ENCODE results near the gene MYO9B. TPM values are rescaled to one million over a fixed set of nuclear protein-coding genes. Genes with fewer than 3 reads are reported as not detected.

The MYO9B gene
- total and polyA plus RNA-seq, 9 of the 15 experiments (the other 6 are each of a cell fraction or from before 2014, with no cell fraction given): 2.4 to 77.6 (median 23.0) TPM

DNA sequence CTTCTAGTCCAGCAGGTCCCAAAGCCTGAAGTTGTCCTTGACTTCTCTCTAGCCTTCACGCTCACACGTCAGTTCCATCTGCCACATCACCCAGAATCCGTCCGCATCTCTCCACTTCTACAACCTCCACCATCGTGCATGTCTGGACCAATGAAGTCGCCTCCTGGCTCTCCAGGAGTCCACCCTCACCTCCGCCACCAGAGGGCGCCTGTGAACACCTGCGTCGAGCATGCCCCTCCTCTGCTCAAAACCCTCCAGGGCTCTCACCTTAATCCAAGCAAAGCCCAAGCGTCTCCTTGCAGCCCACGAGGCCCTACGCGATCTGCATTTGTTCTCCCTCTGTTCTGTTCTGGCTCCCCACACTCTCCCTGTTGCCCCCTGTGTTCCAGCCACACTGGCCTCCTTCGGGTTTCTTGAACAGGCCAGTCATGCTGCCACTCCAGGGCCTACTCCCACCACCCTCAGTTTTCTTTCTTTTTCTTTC is 185.3 kb downstream of the MYO9B start (continued):
- TF ChIP-seq, protein P1, sequence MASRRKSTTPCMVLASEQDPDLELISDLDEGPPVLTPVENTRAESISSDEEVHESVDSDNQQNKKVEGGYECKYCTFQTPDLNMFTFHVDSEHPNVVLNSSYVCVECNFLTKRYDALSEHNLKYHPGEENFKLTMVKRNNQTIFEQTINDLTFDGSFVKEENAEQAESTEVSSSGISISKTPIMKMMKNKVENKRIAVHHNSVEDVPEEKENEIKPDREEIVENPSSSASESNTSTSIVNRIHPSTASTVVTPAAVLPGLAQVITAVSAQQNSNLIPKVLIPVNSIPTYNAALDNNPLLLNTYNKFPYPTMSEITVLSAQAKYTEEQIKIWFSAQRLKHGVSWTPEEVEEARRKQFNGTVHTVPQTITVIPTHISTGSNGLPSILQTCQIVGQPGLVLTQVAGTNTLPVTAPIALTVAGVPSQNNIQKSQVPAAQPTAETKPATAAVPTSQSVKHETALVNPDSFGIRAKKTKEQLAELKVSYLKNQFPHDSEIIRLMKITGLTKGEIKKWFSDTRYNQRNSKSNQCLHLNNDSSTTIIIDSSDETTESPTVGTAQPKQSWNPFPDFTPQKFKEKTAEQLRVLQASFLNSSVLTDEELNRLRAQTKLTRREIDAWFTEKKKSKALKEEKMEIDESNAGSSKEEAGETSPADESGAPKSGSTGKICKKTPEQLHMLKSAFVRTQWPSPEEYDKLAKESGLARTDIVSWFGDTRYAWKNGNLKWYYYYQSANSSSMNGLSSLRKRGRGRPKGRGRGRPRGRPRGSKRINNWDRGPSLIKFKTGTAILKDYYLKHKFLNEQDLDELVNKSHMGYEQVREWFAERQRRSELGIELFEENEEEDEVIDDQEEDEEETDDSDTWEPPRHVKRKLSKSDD (conservative IDR thresholded peaks at IDR 0.05; ENCODE audit: low read length): no peak
- TF ChIP-seq STAT5A (IDR thresholded peaks at IDR 0.05; ENCODE audit: borderline replicate concordance, low read length): no peak
- TF ChIP-seq PHF8 (IDR thresholded peaks at IDR 0.05; ENCODE audit: borderline replicate concordance, low read length): peak; percentile 41; the same call in 1 of the 2 replicates
- 0 out of 2 replicates have a peak, but pooled peaks have one; percentile 11 for TF ChIP-seq ARID2 (IDR thresholded peaks at IDR 0.05)
- TF ChIP-seq DPF2 (IDR thresholded peaks at IDR 0.05): 0 out of 2 replicates have a peak, but pooled peaks have one; percentile 22
- TF ChIP-seq, protein P2, sequence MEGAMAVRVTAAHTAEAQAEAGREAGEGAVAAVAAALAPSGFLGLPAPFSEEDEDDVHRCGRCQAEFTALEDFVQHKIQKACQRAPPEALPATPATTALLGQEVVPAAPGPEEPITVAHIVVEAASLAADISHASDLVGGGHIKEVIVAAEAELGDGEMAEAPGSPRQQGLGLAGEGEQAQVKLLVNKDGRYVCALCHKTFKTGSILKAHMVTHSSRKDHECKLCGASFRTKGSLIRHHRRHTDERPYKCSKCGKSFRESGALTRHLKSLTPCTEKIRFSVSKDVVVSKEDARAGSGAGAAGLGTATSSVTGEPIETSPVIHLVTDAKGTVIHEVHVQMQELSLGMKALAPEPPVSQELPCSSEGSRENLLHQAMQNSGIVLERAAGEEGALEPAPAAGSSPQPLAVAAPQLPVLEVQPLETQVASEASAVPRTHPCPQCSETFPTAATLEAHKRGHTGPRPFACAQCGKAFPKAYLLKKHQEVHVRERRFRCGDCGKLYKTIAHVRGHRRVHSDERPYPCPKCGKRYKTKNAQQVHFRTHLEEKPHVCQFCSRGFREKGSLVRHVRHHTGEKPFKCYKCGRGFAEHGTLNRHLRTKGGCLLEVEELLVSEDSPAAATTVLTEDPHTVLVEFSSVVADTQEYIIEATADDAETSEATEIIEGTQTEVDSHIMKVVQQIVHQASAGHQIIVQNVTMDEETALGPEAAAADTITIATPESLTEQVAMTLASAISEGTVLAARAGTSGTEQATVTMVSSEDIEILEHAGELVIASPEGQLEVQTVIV (CRISPR knock-in tag; IDR thresholded peaks at IDR 0.05; ENCODE audit: borderline replicate concordance): no peak
- no peak for TF ChIP-seq CEBPB (tag; IDR thresholded peaks at IDR 0.05)
- 0 out of 2 replicates have a peak, but pooled peaks have one; percentile 70 for TF ChIP-seq KLF16 (IDR thresholded peaks at IDR 0.05)
- TF ChIP-seq, protein P3, sequence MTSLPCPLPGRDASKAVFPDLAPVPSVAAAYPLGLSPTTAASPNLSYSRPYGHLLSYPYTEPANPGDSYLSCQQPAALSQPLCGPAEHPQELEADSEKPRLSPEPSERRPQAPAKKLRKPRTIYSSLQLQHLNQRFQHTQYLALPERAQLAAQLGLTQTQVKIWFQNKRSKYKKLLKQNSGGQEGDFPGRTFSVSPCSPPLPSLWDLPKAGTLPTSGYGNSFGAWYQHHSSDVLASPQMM (CRISPR knock-in tag; IDR thresholded peaks at IDR 0.05): no peak
- TF ChIP-seq EP300 (IDR thresholded peaks at IDR 0.05; ENCODE audit: low read length): 0 out of 2 replicates have a peak, but pooled peaks have one; percentile 19
- TF ChIP-seq, protein P4, sequence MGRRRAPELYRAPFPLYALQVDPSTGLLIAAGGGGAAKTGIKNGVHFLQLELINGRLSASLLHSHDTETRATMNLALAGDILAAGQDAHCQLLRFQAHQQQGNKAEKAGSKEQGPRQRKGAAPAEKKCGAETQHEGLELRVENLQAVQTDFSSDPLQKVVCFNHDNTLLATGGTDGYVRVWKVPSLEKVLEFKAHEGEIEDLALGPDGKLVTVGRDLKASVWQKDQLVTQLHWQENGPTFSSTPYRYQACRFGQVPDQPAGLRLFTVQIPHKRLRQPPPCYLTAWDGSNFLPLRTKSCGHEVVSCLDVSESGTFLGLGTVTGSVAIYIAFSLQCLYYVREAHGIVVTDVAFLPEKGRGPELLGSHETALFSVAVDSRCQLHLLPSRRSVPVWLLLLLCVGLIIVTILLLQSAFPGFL (CRISPR knock-in tag; IDR thresholded peaks at IDR 0.05): no peak
- no peak for TF ChIP-seq YBX1 (IDR thresholded peaks at IDR 0.05)
- 0 out of 2 replicates have a peak, but pooled peaks have one; percentile 6 for TF ChIP-seq TCF3 (CRISPR knock-in tag; IDR thresholded peaks at IDR 0.05)
- no peak for TF ChIP-seq ZNF408 (CRISPR knock-in tag; IDR thresholded peaks at IDR 0.05; ENCODE audit: low read depth)
- peak; percentile 66 for TF ChIP-seq MAX (CRISPR knock-in tag; IDR thresholded peaks at IDR 0.05)
- no peak for TF ChIP-seq CSDE1 (IDR thresholded peaks at IDR 0.05)
- TF ChIP-seq, protein P5, sequence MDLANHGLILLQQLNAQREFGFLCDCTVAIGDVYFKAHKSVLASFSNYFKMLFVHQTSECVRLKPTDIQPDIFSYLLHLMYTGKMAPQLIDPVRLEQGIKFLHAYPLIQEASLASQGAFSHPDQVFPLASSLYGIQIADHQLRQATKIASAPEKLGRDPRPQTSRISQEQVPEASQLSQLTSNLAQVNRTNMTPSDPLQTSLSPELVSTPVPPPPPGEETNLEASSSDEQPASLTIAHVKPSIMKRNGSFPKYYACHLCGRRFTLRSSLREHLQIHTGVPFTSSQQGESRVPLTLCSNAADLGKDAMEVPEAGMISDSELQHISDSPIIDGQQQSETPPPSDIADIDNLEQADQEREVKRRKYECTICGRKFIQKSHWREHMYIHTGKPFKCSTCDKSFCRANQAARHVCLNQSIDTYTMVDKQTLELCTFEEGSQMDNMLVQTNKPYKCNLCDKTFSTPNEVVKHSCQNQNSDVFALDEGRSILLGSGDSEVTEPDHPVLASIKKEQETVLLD (IDR thresholded peaks at IDR 0.05): peak; percentile 54; the same call in 1 of the 2 replicates
- no peak for TF ChIP-seq SRSF9 (IDR thresholded peaks at IDR 0.05; ENCODE audit: borderline replicate concordance, low read depth, low read length)
